GM20000 (cell line): ENCODE measurements around the gene SHROOM4.

Source experiments
- DNase-seq: peaks from one replicate; pipeline ENCODE4 v3.0.0; 2012; ENCODE audit warnings: low spot score
- CTCF ChIP-seq: IDR thresholded peaks from 2 replicates; pipeline ENCODE4 v1.5.1; 2012; ENCODE audit warnings: mild to moderate bottlenecking, control low read depth; ENCODE audit errors: extremely low read depth, missing control alignments

SHROOM4 gene

DNA sequence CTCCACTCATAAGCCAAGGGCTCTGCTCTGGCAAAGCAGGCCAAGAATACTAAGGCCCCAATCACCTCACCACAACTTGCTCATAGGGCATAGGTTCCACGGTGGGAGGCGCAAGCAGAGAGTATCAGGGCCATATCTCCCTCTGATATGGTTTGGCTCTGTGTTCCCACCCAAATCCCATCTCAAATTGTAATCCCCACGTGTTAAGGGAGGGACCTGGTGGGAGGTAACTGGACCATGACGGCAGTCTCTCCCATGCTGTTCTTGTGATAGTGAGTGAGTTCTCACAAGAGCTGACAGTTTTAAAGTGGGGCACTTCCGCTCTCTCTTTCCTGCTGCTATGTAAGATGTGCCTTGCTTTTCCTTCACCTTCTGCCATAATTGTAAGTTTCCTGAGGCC, 88.7 kb downstream of the SHROOM4 start:
- TF ChIP-seq CTCF: no peak
- no peak for DNase-seq

GRCh38 chrX:50723006-50723405, 91.0 kb downstream of the SHROOM4 start:
- no peak for TF ChIP-seq CTCF
- no peak for DNase-seq

DNA sequence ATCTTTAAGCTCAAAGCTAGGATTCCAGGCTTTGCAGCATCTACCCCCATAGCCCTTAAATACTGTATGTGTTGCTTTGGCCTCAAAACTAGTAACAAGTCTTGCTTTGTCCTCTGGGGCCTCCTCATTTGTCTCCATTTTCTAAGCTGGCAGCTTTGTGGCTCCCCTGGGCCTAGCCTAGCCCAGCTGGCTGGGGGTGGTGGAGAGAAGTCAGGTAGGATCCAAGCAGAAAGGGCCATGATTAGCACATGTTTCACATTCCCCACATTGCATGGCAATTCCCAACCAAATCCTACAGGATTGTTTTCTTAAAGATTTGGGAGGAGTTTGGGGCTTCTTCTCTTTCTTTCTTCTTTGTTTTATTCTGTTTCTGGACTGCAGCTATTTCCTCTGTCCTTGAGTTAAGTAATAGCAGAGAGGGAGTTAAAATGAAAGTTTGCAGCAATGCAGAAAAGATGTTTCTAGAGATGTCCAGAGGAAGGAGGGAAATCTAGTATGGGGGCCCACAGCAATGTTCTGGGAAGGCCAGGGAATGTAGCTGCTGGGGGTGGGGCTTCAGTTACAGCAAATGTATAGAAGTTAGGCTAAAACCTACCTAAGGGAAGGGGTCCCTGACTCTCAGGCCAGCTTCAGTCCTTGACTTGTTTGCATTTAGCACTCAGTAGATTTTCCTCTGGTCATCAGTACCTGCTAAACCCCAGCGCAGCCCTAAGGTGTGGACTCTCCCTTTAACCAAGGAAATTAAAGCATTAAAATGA, 92.1 kb downstream of the SHROOM4 start:
- no peak for DNase-seq
- TF ChIP-seq CTCF: no peak

- DNase-seq: no peak
- TF ChIP-seq CTCF: no peak
Measured at GRCh38 chrX:50719614-50720013, 94.4 kb downstream of the SHROOM4 start.

- no peak for DNase-seq
- TF ChIP-seq CTCF: no peak
Measured at GRCh38 chrX:50718776-50719175, 95.2 kb downstream of the SHROOM4 start.

DNA sequence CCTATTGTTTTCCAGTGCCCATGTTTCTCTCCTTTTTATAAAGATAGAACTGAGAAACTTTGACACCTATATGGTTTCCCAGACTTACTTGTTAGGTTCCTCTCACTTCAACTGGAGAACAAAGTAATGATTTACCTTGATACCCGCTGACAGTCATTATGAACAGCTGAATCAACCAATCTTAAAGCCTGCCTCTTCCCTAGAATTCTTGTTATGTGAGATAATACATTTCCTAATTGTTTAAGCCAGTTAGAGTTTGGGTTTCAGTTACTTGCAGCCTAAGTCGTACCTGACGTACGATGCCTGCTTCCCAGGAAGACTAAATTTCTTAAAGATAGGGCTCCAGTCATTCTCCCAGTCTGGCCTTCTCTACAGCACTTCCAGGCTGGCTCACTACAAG, 97.3 kb downstream of the SHROOM4 start:
- no peak for TF ChIP-seq CTCF

GRCh38 chrX:50712777-50713176, 101.2 kb downstream of the SHROOM4 start:
- no peak for DNase-seq
- no peak for TF ChIP-seq CTCF

More for the DNA sequence above, 97.3 kb downstream of the SHROOM4 start:
- DNase-seq: no peak
